BLaER1 treated with 17β-estradiol and CSF1 and Interleukin-3, amounts not matched to agents 10 nM and 100 nM (cell line): ENCODE measurements around the gene AMPH.
A peak's percentile ranks its signal among the peaks of the same experiment; 100 is the strongest.

Experiments used
- H3K27ac ChIP-seq, 11 experiments: shearing (Covaris generic); formaldehyde crosslinking; 2 replicates each; pipeline ENCODE4 v1.8.1; 2022
- H3K27me3 ChIP-seq, 11 experiments: shearing (Covaris generic); formaldehyde crosslinking; 2 replicates each; pipeline ENCODE4 v1.8.1; 2022
- H3K36me3 ChIP-seq, 11 experiments: shearing (Covaris generic); formaldehyde crosslinking; 2 replicates each; pipeline ENCODE4 v1.8.1; 2022
- H3K4me1 ChIP-seq, 10 experiments: shearing (Covaris generic); formaldehyde crosslinking; 2 replicates each; pipeline ENCODE4 v1.8.1; 2022
- H3K4me2 ChIP-seq, 11 experiments: shearing (Covaris generic); formaldehyde crosslinking; 2 replicates each; pipeline ENCODE4 v1.8.1; 2022
- H3K4me3 ChIP-seq, 10 experiments: shearing (Covaris generic); formaldehyde crosslinking; 2 replicates each; pipeline ENCODE4 v1.8.1; 2022
- H3K9ac ChIP-seq, 11 experiments: shearing (Covaris generic); formaldehyde crosslinking; 2 replicates each; pipeline ENCODE4 v1.8.1; 2022
- H3K9me3 ChIP-seq, 11 experiments: shearing (Covaris generic); formaldehyde crosslinking; replicated peaks in 1 of 11; 2 replicates each; pipeline ENCODE4 v1.8.1; 2022
- H4K20me1 ChIP-seq, 11 experiments: shearing (Covaris generic); formaldehyde crosslinking; 2 replicates each; pipeline ENCODE4 v1.8.1; 2022
- Cebpa-rat ChIP-seq, 11 experiments: shearing (Covaris generic); IDR thresholded peaks; 2 replicates each; pipeline ENCODE4 v1.8.1; 2022

The AMPH gene

DNA sequence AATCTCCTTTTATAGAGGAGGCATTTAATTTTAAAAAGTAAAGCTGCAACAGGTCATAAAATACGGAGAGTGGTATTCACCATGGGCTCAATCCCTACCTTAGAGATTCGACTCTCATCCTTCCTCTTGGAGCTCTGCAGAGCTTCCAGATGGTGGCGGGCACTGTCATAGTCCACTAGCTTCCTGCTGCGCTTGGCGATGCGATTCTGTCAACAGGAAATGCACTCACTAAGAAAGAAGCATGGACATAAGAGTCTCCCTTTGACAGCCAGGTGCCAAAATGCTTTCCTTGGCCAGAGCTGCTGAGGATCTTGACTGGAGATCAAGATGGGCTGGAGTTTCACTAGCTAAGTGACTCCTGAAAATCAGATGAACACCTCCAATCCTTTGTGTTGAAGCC, 154.4 kb downstream of the AMPH start:
- no peaks in the 10 kb centered on the region for H4K20me1 ChIP-seq
- no peak overlapping the region for H3K27ac ChIP-seq
- no peaks in the 10 kb centered on the region for H3K4me1 ChIP-seq
- no peak overlapping the region for H3K4me2 ChIP-seq
- H3K27me3 ChIP-seq: no peaks in the 10 kb centered on the region
- no peak for TF ChIP-seq Cebpa-rat (IDR thresholded peaks at IDR 0.05)
- H3K9me3 ChIP-seq: peaks cover 0 to 10% (median 0%) of the 10 kb centered on the region in 11 experiments; a peak in 1 of 22 replicates
- no peaks in the 10 kb centered on the region for H3K36me3 ChIP-seq
- no peak overlapping the region for H3K9ac ChIP-seq
- H3K4me3 ChIP-seq: no peak overlapping the region

DNA sequence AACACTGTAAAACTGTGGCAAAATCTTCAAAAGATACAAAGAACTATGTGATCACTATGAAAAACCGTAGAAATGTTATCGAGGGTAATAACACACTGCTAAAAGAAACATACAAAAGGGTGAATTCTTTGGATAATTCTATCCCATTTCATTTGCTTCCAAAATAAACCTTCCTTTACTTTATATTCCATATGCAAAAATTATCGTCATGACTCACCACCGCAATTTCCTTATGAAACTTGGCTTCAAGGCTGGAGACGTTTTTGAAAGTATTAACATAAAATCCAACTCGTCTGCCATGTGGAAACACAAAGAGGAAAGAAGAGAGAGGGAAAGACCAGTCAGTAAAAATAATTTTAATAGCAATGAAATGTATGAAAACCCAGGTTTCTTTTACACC, 165.2 kb downstream of the AMPH start:
- no peak overlapping the region for H3K27ac ChIP-seq
- no peaks in the 10 kb centered on the region for H4K20me1 ChIP-seq
- peaks cover 0 to 12% (median 2%) of the 10 kb centered on the region in 10 experiments; a peak in 7 of 20 replicates for H3K4me1 ChIP-seq
- H3K4me3 ChIP-seq: no peak overlapping the region
- H3K4me2 ChIP-seq: no peak overlapping the region
- TF ChIP-seq Cebpa-rat (IDR thresholded peaks at IDR 0.05): no peak
- H3K9me3 ChIP-seq: no peaks in the 10 kb centered on the region
- H3K36me3 ChIP-seq: no peaks in the 10 kb centered on the region
- no peak overlapping the region for H3K9ac ChIP-seq
- H3K27me3 ChIP-seq: no peaks in the 10 kb centered on the region

DNA sequence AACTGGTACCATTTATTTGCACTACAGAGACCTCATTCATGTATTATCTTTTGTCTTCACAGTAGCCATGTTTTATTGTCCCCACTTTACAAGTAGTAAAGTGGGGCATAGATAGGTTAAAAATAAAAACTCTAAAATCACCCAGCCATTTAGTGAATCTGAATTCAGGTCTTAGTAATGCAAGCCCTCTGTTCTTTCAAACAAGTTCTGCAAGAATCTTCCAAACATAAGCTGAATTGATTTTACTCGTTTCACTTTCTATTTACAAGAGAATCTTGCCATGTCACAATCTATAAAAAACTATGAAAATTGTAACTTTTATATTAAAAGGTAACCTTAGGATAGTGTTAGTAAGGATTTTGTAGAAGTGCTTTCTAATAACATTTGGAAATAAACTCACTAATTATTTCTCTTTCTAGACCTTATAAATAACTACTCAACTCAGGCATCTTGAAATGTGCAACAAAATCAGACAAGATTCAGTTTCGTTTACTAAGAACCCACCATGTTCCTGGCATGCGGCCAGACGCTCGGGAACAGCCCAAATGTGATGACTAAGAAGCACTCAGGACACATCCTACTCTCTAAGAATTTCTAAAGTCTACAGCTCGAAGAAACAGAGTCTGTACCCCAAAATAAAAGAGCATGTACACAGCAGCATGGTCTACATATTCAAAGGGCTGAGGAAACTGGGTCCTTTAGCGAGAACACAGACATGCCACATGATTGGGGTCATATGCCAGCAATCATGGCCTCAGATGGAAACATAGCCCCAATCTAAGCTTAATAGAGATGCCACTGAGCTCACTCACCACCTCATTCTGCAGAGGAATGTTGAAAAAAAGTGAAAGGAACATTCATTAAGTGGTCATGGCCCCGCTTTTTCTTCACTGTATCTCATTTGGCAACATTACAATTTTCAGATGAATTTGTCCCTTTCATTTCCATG, 167.6 kb downstream of the AMPH start:
- H3K27me3 ChIP-seq: no peaks in the 10 kb centered on the region
- peaks cover 0 to 12% (median 2%) of the 10 kb centered on the region in 10 experiments; a peak in 7 of 20 replicates for H3K4me1 ChIP-seq
- H3K4me2 ChIP-seq: peak overlapping the region in 7 of 11 experiments; percentile 4 to 40 (median 28); a peak in 9 of 22 replicates
- 0 out of 22 replicates have a peak, but pooled peaks cover 0 to 3% (median 0%) of the 10 kb centered on the region in 11 experiments for H3K9me3 ChIP-seq
- H3K4me3 ChIP-seq: no peak overlapping the region
- H3K27ac ChIP-seq: peak overlapping the region in 2 of 11 experiments; percentile 13 to 16; a peak in 1 of 22 replicates
- TF ChIP-seq Cebpa-rat (IDR thresholded peaks at IDR 0.05): no peak
- no peaks in the 10 kb centered on the region for H3K36me3 ChIP-seq
- no peaks in the 10 kb centered on the region for H4K20me1 ChIP-seq
- no peak overlapping the region for H3K9ac ChIP-seq

DNA sequence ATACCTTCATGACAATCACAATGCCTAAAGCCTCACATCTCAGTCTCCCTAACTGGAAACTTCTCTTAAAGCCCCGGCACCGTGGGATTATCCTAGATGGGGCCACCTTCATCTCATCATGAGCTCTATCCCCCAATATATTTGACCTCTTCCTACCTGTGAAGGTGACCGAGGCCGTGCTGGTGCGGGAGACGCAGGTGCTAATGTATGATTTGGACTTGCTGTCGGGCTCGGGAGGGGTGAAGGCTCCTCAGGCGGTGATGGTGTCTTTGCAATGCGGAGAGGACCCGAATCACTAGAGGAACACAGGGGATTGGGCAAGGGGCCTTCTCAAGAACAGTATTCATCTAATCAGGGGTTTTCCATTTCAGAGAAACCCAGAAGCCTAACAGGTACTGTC, 168.4 kb downstream of the AMPH start:
- Histone ChIP-seq H4K20me1 (no peaks in the 10 kb centered on the region), H3K4me3 (no peak overlapping the region), H3K4me1 (peaks cover 0 to 12% (median 2%) of the 10 kb centered on the region in 10 experiments; a peak in 7 of 20 replicates), H3K36me3 (no peaks in the 10 kb centered on the region), H3K27me3 (no peaks in the 10 kb centered on the region), H3K27ac (0 out of 22 replicates have a peak overlapping the region, but pooled peaks of 2 of the 11 experiments have one; percentile 13 to 16), H3K9ac (no peak overlapping the region), H3K4me2 (peak overlapping the region in 7 of 11 experiments; percentile 4 to 40 (median 20); a peak in 8 of 22 replicates), H3K9me3 (0 out of 22 replicates have a peak, but pooled peaks cover 0 to 3% (median 0%) of the 10 kb centered on the region in 11 experiments)
- TF ChIP-seq Cebpa-rat (IDR thresholded peaks at IDR 0.05): no peak

GRCh38 chr7:38461887-38462286, 169.3 kb downstream of the AMPH start:
- Histone ChIP-seq H3K4me1 (peaks cover 0 to 12% (median 2%) of the 10 kb centered on the region in 10 experiments; a peak in 7 of 20 replicates), H3K9ac (no peak overlapping the region), H3K27ac (no peak overlapping the region), H3K9me3 (0 out of 22 replicates have a peak, but pooled peaks cover 0 to 3% (median 0%) of the 10 kb centered on the region in 11 experiments), H4K20me1 (no peaks in the 10 kb centered on the region), H3K4me2 (no peak overlapping the region), H3K4me3 (no peak overlapping the region), H3K36me3 (no peaks in the 10 kb centered on the region), H3K27me3 (no peaks in the 10 kb centered on the region)
- no peak for TF ChIP-seq Cebpa-rat (IDR thresholded peaks at IDR 0.05)

DNA sequence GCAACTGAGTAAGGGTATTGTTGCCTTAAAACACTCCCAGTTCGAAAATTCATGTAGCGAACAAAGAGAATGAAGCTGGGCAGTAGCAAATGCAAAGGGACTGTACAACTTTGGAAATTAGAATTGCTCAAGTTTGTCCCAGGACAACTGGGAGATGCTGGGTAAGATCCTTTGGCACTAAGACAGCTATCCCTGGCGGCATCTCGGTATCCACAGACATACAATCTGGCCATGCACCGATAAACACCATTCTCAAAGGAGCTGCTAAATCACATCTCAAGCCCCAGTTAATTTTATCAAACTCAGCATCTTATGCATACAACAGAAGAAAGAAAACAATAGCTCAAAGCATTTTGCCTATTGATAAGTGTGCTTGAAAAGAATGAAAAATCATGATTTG, 177.3 kb downstream of the AMPH start:
- H3K4me3 ChIP-seq: no peak overlapping the region
- H4K20me1 ChIP-seq: no peaks in the 10 kb centered on the region
- no peak overlapping the region for H3K4me2 ChIP-seq
- no peaks in the 10 kb centered on the region for H3K36me3 ChIP-seq
- H3K9me3 ChIP-seq: no peaks in the 10 kb centered on the region; a peak in 2 of 22 replicates
- H3K9ac ChIP-seq: no peak overlapping the region
- TF ChIP-seq Cebpa-rat (IDR thresholded peaks at IDR 0.05): no peak
- no peak overlapping the region for H3K27ac ChIP-seq
- H3K27me3 ChIP-seq: no peaks in the 10 kb centered on the region
- no peaks in the 10 kb centered on the region for H3K4me1 ChIP-seq

DNA sequence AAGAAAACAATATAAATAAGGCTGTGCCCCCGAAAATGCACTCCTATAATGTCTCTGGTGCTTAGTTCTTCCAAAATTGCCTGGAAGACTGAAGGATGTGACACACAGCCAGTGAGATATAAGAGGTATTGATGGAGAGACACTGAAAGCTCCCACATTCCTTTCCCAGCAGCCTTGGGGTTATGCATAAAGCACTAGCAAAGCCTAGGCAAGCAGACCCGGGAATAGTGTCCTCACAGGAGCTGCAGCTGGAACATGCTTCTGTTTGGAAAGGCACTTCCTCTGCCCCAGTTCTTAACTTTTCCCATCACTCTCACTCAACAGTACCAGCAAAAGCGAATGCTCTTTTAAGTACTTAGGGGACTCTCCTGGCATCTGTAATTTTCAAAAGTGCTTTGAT, 178.0 kb downstream of the AMPH start:
- no peak overlapping the region for H3K4me3 ChIP-seq
- H3K36me3 ChIP-seq: no peaks in the 10 kb centered on the region
- no peak overlapping the region for H3K9ac ChIP-seq
- no peak overlapping the region for H3K27ac ChIP-seq
- no peaks in the 10 kb centered on the region for H3K27me3 ChIP-seq
- H3K4me2 ChIP-seq: no peak overlapping the region
- H3K9me3 ChIP-seq: no peaks in the 10 kb centered on the region; a peak in 2 of 22 replicates
- no peaks in the 10 kb centered on the region for H4K20me1 ChIP-seq
- no peak for TF ChIP-seq Cebpa-rat (IDR thresholded peaks at IDR 0.05)
- H3K4me1 ChIP-seq: no peaks in the 10 kb centered on the region

GRCh38 chr7:38452681-38453108, 178.5 kb downstream of the AMPH start:
- Histone ChIP-seq H3K36me3 (no peaks in the 10 kb centered on the region), H3K4me1 (no peaks in the 10 kb centered on the region), H3K4me3 (no peak overlapping the region), H4K20me1 (no peaks in the 10 kb centered on the region), H3K9ac (no peak overlapping the region), H3K27me3 (no peaks in the 10 kb centered on the region), H3K9me3 (no peaks in the 10 kb centered on the region; a peak in 2 of 22 replicates), H3K27ac (no peak overlapping the region), H3K4me2 (no peak overlapping the region)
- TF ChIP-seq Cebpa-rat (IDR thresholded peaks at IDR 0.05): no peak

DNA sequence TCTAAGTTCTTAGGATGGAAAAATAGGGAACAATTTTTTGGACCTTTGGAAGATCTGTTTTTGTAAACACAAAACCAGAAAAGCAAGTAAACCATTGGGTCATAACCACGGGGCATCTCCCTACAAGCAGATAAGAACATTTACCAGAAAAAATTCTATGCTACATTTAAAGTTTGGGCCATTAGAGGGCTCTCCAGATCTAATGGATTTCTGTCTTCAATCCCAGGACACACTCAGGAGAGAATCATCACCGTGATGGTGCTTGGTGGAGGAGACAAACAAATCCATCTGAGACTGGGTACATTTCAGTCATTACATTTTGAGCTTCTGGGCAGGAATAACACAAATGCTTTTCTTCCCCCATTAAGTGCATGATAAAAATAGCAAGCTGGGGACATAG, 179.3 kb downstream of the AMPH start:
- no peaks in the 10 kb centered on the region for H3K36me3 ChIP-seq
- H3K4me1 ChIP-seq: no peaks in the 10 kb centered on the region
- no peak overlapping the region for H3K27ac ChIP-seq
- H3K9me3 ChIP-seq: no peaks in the 10 kb centered on the region; a peak in 2 of 22 replicates
- H3K4me2 ChIP-seq: no peak overlapping the region
- H3K4me3 ChIP-seq: no peak overlapping the region
- no peak for TF ChIP-seq Cebpa-rat (IDR thresholded peaks at IDR 0.05)
- no peaks in the 10 kb centered on the region for H4K20me1 ChIP-seq
- no peak overlapping the region for H3K9ac ChIP-seq
- H3K27me3 ChIP-seq: no peaks in the 10 kb centered on the region
